Measurements from ENCODE around the gene MAPKAPK5. TPM values are rescaled to one million over a fixed set of nuclear protein-coding genes. Genes with fewer than 3 reads are reported as not detected.

MAPKAPK5 gene
- total and polyA plus RNA-seq, 2 of the 13 experiments (the other 11 are each of a cell fraction or from before 2014, with no cell fraction given): 43.2 to 58.2 TPM

GRCh38 chr12:111841750-111842555, at the start of gene MAPKAPK5 (continued):
- TF ChIP-seq ZNF574 (CRISPR knock-in tag; IDR thresholded peaks at IDR 0.05): peak; percentile 92
- TF ChIP-seq, protein P1, sequence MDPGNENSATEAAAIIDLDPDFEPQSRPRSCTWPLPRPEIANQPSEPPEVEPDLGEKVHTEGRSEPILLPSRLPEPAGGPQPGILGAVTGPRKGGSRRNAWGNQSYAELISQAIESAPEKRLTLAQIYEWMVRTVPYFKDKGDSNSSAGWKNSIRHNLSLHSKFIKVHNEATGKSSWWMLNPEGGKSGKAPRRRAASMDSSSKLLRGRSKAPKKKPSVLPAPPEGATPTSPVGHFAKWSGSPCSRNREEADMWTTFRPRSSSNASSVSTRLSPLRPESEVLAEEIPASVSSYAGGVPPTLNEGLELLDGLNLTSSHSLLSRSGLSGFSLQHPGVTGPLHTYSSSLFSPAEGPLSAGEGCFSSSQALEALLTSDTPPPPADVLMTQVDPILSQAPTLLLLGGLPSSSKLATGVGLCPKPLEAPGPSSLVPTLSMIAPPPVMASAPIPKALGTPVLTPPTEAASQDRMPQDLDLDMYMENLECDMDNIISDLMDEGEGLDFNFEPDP (CRISPR knock-in tag; conservative IDR thresholded peaks at IDR 0.05): no peak
- no peak for TF ChIP-seq ZFAT (CRISPR knock-in tag; conservative IDR thresholded peaks at IDR 0.05)
- TF ChIP-seq NFIC (IDR thresholded peaks at IDR 0.05; ENCODE audit: low read length): no peak
- 0 out of 2 replicates have a peak, but pooled peaks have one; percentile 46 for TF ChIP-seq SNAPC2 (CRISPR knock-in tag; IDR thresholded peaks at IDR 0.05)
- TF ChIP-seq ZNF737 (CRISPR knock-in tag; IDR thresholded peaks at IDR 0.05; ENCODE audit: borderline replicate concordance): no peak
- TF ChIP-seq, protein P2, sequence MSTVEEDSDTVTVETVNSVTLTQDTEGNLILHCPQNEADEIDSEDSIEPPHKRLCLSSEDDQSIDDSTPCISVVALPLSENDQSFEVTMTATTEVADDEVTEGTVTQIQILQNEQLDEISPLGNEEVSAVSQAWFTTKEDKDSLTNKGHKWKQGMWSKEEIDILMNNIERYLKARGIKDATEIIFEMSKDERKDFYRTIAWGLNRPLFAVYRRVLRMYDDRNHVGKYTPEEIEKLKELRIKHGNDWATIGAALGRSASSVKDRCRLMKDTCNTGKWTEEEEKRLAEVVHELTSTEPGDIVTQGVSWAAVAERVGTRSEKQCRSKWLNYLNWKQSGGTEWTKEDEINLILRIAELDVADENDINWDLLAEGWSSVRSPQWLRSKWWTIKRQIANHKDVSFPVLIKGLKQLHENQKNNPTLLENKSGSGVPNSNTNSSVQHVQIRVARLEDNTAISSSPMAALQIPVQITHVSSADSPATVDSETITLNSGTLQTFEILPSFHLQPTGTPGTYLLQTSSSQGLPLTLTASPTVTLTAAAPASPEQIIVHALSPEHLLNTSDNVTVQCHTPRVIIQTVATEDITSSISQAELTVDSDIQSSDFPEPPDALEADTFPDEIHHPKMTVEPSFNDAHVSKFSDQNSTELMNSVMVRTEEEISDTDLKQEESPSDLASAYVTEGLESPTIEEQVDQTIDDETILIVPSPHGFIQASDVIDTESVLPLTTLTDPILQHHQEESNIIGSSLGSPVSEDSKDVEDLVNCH (CRISPR knock-in tag; IDR thresholded peaks at IDR 0.05): no peak
- peak; percentile 76 for TF ChIP-seq YEATS4 (CRISPR knock-in tag; IDR thresholded peaks at IDR 0.05; ENCODE audit: borderline replicate concordance)
- TF ChIP-seq CC2D1A (CRISPR knock-in tag; IDR thresholded peaks at IDR 0.05): no peak
- peak; percentile 66; the same call in 1 of the 2 replicates for TF ChIP-seq ZNF567 (CRISPR knock-in tag; IDR thresholded peaks at IDR 0.05; ENCODE audit: borderline replicate concordance)
- TF ChIP-seq CAMTA2 (CRISPR knock-in tag; IDR thresholded peaks at IDR 0.05; ENCODE audit: borderline replicate concordance): peak; percentile 52; the same call in 1 of the 2 replicates
- TF ChIP-seq GPBP1L1 (CRISPR knock-in tag; IDR thresholded peaks at IDR 0.05): no peak
- TF ChIP-seq SATB2 (CRISPR knock-in tag; IDR thresholded peaks at IDR 0.05): no peak
- TF ChIP-seq HES4 (CRISPR knock-in tag; IDR thresholded peaks at IDR 0.05; ENCODE audit: borderline replicate concordance): peak; percentile 53; the same call in 1 of the 2 replicates
- TF ChIP-seq ZNF274 (CRISPR knock-in tag; IDR thresholded peaks at IDR 0.05): no peak; the same call in 1 of the 2 replicates
- peak; percentile 80; the same call in 1 of the 2 replicates for TF ChIP-seq ZNF775 (CRISPR knock-in tag; IDR thresholded peaks at IDR 0.05; ENCODE audit: borderline replicate concordance)
- no peak for TF ChIP-seq HNRNPL (IDR thresholded peaks at IDR 0.05; ENCODE audit: low read depth, low read length)
- TF ChIP-seq ZNF788 (CRISPR knock-in tag; IDR thresholded peaks at IDR 0.05; ENCODE audit: borderline replicate concordance): peak; percentile 96
- peak; percentile 65 for TF ChIP-seq SRF (IDR thresholded peaks at IDR 0.05; ENCODE audit: low read depth, low read length)
- TF ChIP-seq GLMP (CRISPR knock-in tag; IDR thresholded peaks at IDR 0.05; ENCODE audit: borderline replicate concordance): no peak

Data from HepG2 (cell line).